Adrenal gland (tissue), 12 donors: ENCODE results near the gene MMP17. TPM values are rescaled to one million over a fixed set of nuclear protein-coding genes. Genes with fewer than 3 reads are reported as not detected.

ENCODE experiments used
- DNase-seq, 7 donors: peaks; one replicate each; pipeline ENCODE4 v3.0.0-alpha.2; 2019 to 2020
- H3K27ac ChIP-seq, 5 donors: fragments of 200-600 bp; sonication (generic) in 4 of 5; 1 replicate in 3 of 5; 2 replicates in 2 of 5; pipeline versions ENCODE4 v1.5.1 to v1.8.0; 2016 to 2020; ENCODE audit warnings: mild to moderate bottlenecking in 1 of 5
- H3K27me3 ChIP-seq: fragments of 200-600 bp; 2 replicates; pipeline ENCODE4 v1.8.0; 2021
- H3K36me3 ChIP-seq, 2 donors: fragments of 200-600 bp; replicated peaks in 1 of 2; 1 replicate in 1 of 2; 2 replicates in 1 of 2; pipeline versions ENCODE4 v1.5.1 to v1.8.0; 2018 to 2022
- H3K4me1 ChIP-seq, 2 donors: fragments of 200-600 bp; replicated peaks in 1 of 2; 1 replicate in 1 of 2; 2 replicates in 1 of 2; pipeline versions ENCODE4 v1.5.1 to v1.8.0; 2018 to 2021
- H3K4me3 ChIP-seq, 4 donors: fragments of 200-600 bp; sonication (generic) in 3 of 4; one replicate each; pipeline ENCODE4 v1.5.1; 2016 to 2018
- H3K9me3 ChIP-seq, 3 donors: fragments of 200-600 bp; sonication (generic) in 1 of 3; replicated peaks in 1 of 3; 1 replicate in 2 of 3; 2 replicates in 1 of 3; pipeline versions ENCODE4 v1.5.1 to v1.8.0; 2016 to 2021
- POLR2A ChIP-seq, 2 donors: fragments of 450-650 bp; IDR thresholded peaks; one replicate each; pipeline ENCODE4 v1.6.1; 2017; ENCODE audit warnings: antibody characterized with exemption in 2 of 2, mild to moderate bottlenecking in 2 of 2, moderate library complexity in 1 of 2
- WGBS, 4 donors: extraction: QIAGEN DNeasy Blood & Tissue Kit in 2 of 4; methylation state at CpG; one replicate each; pipeline versions ENCODE4 v1.1.5 to v1.1.7; 2013 to 2017; 5-methylcytosine and 5-hydroxymethylcytosine counted together
- intact Hi-C, 2 donors: fragments of 100-400 bp; cut with DNase I; formaldehyde crosslinking; loops; one replicate each; pipeline versions ENCODE4 v1.14.1 to v1.15.0; 2022 to 2023
- polyA plus RNA-seq, 3 donors: library from polyadenylated mRNA; stranded (reverse); fragments of 200-250 nt in 2 of 3; fragments of 350-450 nt in 1 of 3; fragmentation: Illumina TruSeq in 1 of 3; extraction: RNeasy Lipid Tissue Mini Kit (QIAGEN cat#74804) in 1 of 3; gene quantifications; one replicate each; pipeline ENCODE4 v1.2.3, GENCODE V29; 2013 to 2014
- total RNA-seq, 9 donors: library from RNA; depleted of rRNA in 4 of 9; stranded (reverse); fragments of >200 nt in 4 of 9; fragments of 120-200 nt in 1 of 9; fragmentation: NEBNext Ultra II Directional in 1 of 9; extraction: Animal tissue kit (Norgen Biotek cat#: 25700) in 1 of 9; gene quantifications; one replicate each; pipeline versions ENCODE4 v1.1.0 to v1.2.4, GENCODE V29; 2013 to 2023
- TF ChIP-seq, protein P1 (sequence below), 6 experiments: fragments of 450-650 bp in 4 of 6; fragments of 200-600 bp in 2 of 6; sonication (generic) in 1 of 6; IDR thresholded peaks; 1 replicate in 5 of 6; 2 replicates in 1 of 6; pipeline versions ENCODE4 v1.5.1 to v1.8.0; 2016 to 2021; ENCODE audit warnings: antibody characterized with exemption in 6 of 6, mild to moderate bottlenecking in 2 of 6, moderate library complexity in 1 of 6
- donor health status: healthy with polysubstance abuse.
- donor health status: Bipolar disorder and iron deficiency.
- donor health status: DM: yes; HTN: yes; CAD: no.
- donor health status: DM: no; HTN: no; CAD: no.
- donor health status: DM: no; HTN: no; CAD: no.
- donor health status: DM: yes; HTN: yes; CAD: no.

The MMP17 gene
- total and polyA plus RNA-seq, 12 donors = 0.32 to 16.5 (median 1.1) TPM; not detected in 1

DNA sequence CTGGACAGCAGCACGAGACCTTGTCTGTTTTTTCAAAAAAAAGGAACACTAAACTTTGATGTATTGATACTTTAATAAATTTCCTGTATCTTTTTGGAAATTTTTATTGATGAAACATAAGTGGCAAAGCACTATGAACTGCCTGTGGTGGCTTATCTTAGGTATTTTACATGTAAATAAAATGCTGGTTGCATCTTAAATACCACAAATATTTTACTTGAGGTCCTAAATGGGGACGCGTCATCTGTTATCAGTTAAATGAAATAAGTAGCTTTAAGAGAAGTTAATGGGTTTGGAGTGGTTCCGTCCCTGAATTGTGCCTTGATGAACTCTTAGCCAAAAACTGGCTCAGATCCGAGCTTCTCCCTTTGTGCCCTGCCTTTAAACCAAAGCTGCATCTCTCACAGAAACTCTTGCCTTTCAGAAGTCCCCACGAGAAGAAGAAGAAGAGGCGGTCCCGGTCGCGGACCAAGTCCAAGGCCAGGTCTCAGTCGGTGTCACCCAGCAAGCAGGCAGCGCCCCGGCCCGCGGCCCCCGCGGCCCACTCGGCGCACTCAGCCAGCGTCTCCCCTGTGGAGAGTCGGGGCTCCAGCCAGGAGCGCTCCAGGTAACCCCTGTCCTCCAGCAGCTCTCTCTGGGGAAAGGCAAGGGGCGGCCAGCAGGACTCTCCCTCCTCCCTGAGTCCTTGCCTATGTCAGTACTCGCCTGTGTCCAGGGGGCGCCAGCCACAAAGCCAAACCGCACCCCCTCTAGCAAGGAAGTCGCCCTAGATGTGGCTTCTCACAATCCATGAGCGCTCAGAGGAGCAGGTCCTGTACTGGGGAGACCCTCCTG is 31.2 kb upstream of the MMP17 start:
- TF ChIP-seq, protein P1, sequence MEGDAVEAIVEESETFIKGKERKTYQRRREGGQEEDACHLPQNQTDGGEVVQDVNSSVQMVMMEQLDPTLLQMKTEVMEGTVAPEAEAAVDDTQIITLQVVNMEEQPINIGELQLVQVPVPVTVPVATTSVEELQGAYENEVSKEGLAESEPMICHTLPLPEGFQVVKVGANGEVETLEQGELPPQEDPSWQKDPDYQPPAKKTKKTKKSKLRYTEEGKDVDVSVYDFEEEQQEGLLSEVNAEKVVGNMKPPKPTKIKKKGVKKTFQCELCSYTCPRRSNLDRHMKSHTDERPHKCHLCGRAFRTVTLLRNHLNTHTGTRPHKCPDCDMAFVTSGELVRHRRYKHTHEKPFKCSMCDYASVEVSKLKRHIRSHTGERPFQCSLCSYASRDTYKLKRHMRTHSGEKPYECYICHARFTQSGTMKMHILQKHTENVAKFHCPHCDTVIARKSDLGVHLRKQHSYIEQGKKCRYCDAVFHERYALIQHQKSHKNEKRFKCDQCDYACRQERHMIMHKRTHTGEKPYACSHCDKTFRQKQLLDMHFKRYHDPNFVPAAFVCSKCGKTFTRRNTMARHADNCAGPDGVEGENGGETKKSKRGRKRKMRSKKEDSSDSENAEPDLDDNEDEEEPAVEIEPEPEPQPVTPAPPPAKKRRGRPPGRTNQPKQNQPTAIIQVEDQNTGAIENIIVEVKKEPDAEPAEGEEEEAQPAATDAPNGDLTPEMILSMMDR (IDR thresholded peaks at IDR 0.05) = no peak
- no peak for TF ChIP-seq POLR2A (IDR thresholded peaks at IDR 0.05)
- H3K9me3 ChIP-seq = no peaks in the 10 kb centered on the region
- no peaks in the 10 kb centered on the region for H3K27me3 ChIP-seq
- 89 to 92% (median 90%) methylated on average over 14 to 28 of the region's 28 CpGs for WGBS, 4 donors
- intact Hi-C loops = no loop called here
- no peak overlapping the region for H3K27ac ChIP-seq
- H3K4me1 ChIP-seq = no peaks in the 10 kb centered on the region
- H3K36me3 ChIP-seq = peaks cover 0 to 34% of the 10 kb centered on the region in 2 donors
- no peak for DNase-seq
- H3K4me3 ChIP-seq = no peak overlapping the region

DNA sequence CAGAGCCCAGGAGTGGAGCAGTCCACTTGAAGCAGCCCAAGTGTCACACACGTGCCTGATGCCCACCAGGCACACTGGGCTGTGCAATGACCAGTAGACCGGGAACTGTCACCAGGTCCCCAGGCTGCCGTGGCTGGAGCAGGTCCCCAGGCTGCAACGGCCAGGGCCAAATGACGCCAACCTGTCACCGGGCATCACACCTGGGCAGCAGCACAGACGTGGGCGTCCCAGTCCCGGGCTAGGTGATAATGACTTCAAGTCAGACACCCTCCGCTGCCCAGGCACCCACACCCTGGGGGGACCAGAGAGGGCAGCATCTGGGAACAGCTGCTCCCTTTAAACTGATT is 30.6 kb upstream of the MMP17 start:
- Histone ChIP-seq H3K36me3 (peaks cover 0 to 38% of the 10 kb centered on the region in 2 donors), H3K27ac (no peak overlapping the region), H3K4me1 (no peaks in the 10 kb centered on the region), H3K9me3 (no peaks in the 10 kb centered on the region), H3K27me3 (no peaks in the 10 kb centered on the region), H3K4me3 (no peak overlapping the region)
- TF ChIP-seq POLR2A (IDR thresholded peaks at IDR 0.05) = no peak
- TF ChIP-seq, protein P1 (IDR thresholded peaks at IDR 0.05) = no peak
- WGBS, 4 donors = 67 to 95% (median 86%) methylated on average over 2 to 10 of the region's 10 CpGs
- intact Hi-C loops = no loop called here
- DNase-seq = no peak

DNA sequence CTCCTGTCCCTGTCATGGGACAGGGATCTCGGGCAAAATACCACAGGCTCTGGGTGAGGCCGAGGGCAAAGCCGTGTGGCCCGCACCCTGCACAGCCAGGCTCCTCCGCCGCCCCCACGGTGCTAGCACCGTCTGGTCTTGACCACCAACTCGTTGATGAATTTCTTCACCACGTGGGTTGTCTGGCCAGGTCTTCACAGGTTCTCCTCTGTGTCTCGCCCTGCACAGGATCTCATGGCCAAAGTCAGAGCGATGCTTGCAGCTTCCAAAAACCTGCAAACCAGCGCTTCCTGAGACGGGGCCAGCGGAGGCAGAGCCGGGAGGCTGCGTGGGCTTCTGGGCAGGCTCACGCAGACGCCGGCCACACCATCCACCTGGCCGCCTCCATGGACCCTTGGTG is 29.0 kb upstream of the MMP17 start:
- intact Hi-C loops = no loop called here
- DNase-seq = no peak
- 91 to 93% (median 92%) methylated on average over 21 of the region's 21 CpGs for WGBS, 4 donors
- H3K27me3 ChIP-seq = no peaks in the 10 kb centered on the region
- H3K9me3 ChIP-seq = no peaks in the 10 kb centered on the region
- peaks cover 0 to 41% of the 10 kb centered on the region in 2 donors for H3K36me3 ChIP-seq
- H3K4me1 ChIP-seq = no peaks in the 10 kb centered on the region
- TF ChIP-seq, protein P1 (IDR thresholded peaks at IDR 0.05) = no peak
- TF ChIP-seq POLR2A (IDR thresholded peaks at IDR 0.05) = no peak
- H3K4me3 ChIP-seq = no peak overlapping the region
- H3K27ac ChIP-seq = no peak overlapping the region

DNA sequence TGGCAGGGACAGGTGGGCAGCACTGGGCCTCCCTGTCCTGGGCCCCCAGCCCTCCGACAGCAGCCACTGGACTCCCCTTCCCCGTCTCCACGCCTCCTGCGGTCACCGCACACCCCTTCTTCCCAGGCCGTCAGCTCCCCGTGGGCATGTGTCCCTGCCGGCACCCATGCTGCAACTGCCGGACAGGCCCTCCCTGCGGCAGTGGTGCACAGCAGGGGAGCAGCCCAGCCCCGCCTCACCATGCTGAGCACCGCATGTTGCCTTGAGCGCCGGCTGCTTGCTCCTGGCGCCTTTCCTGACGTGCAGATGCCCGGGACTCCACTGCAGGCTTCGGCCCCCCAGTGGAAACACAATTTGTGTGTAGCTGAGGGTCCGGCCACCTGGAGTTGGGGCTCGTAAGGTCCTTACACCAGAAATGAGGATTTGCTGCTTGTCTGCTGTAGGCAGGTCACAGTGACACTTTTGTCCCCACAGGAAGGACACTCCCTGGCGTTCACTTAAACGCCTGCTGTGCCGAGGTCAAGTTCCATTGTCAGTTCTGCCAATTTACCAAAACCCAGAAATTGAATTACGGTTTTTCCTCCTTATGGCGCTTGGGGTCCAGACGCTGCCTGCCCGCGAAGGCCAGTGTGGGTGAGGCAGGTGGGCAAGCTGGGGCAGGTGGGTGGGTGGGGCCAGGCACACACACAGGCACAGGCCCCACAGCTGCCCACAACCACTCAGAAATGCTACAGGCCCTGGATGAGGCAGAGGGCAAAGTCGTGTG is 28.2 kb upstream of the MMP17 start:
- Histone ChIP-seq H3K4me3 (no peak overlapping the region), H3K9me3 (no peaks in the 10 kb centered on the region), H3K4me1 (no peaks in the 10 kb centered on the region), H3K36me3 (peaks cover 0 to 41% of the 10 kb centered on the region in 2 donors), H3K27me3 (no peaks in the 10 kb centered on the region), H3K27ac (no peak overlapping the region)
- WGBS, 4 donors = 90 to 96% (median 93%) methylated on average over 22 to 29 of the region's 29 CpGs
- intact Hi-C loops = no loop called here
- no peak for DNase-seq
- TF ChIP-seq, protein P1 (IDR thresholded peaks at IDR 0.05) = no peak
- TF ChIP-seq POLR2A (IDR thresholded peaks at IDR 0.05) = no peak
